ENCODE measurements around the gene BRCA1. TPM values are rescaled to one million over a fixed set of nuclear protein-coding genes. Genes with fewer than 3 reads are reported as not detected.
"Not testable (repeated sequence)": the region's sequence is repeated elsewhere in the genome, so short reads cannot be mapped to it uniquely, and the experiment has no call there.

The BRCA1 gene
- polyA plus RNA-seq, 1 donor from 2014 or later, result 1.0 TPM

GRCh38 chr17:43056051-43056450, 69.1 kb downstream of the BRCA1 start (continued):
- no peak for TF ChIP-seq POLR2AphosphoS5 (IDR thresholded peaks at IDR 0.05)

- H3K9me2 ChIP-seq (ENCODE audit: insufficient read depth, low read length); H4K20me1 ChIP-seq (ENCODE audit: insufficient read depth); H3K9ac ChIP-seq (ENCODE audit: low read length); H3K36me3 ChIP-seq (ENCODE audit: insufficient read depth, low read length); H3F3A ChIP-seq (ENCODE audit: insufficient read depth, low read length, poor library complexity, severe bottlenecking); H3K27me3 ChIP-seq (ENCODE audit: insufficient read depth, low read depth, low read length); H3K27ac ChIP-seq (ENCODE audit: low read length); H3K79me2 ChIP-seq (replicated peaks; ENCODE audit: insufficient read depth, low read length); H2AFZ ChIP-seq (ENCODE audit: low read depth, low read length); H3K4me3 ChIP-seq (ENCODE audit: low read length); H3K9me3 ChIP-seq (ENCODE audit: low read length); H3K4me2 ChIP-seq (ENCODE audit: low read length): not testable (repeated sequence)
Measured at GRCh38 chr17:43053008-43053407, 72.2 kb downstream of the BRCA1 start.

- no peak overlapping the region for H3K4me3 ChIP-seq (ENCODE audit: low read length)
- TF ChIP-seq CTCF (IDR thresholded peaks at IDR 0.05; ENCODE audit: poor library complexity, severe bottlenecking) (no peak), EZH2 (IDR thresholded peaks at IDR 0.05; ENCODE audit: borderline replicate concordance, insufficient read depth, low read length, poor library complexity, severe bottlenecking) (no peak), RAD21 (conservative IDR thresholded peaks at IDR 0.05) (no peak), SMC3 (conservative IDR thresholded peaks at IDR 0.05; ENCODE audit: poor library complexity) (no peak), REST (IDR thresholded peaks at IDR 0.05; ENCODE audit: borderline replicate concordance) (no peak), POLR2AphosphoS5 (IDR thresholded peaks at IDR 0.05) (no peak), EP300 (conservative IDR thresholded peaks at IDR 0.05; ENCODE audit: poor library complexity, severe bottlenecking) (no peak), MXI1 (conservative IDR thresholded peaks at IDR 0.05; ENCODE audit: poor library complexity, severe bottlenecking) (no peak), TAF1 (IDR thresholded peaks at IDR 0.05; ENCODE audit: low read depth) (no peak)
- no peaks in the 10 kb centered on the region for H3K9me2 ChIP-seq (ENCODE audit: insufficient read depth, low read length)
- H3K9ac ChIP-seq (ENCODE audit: low read length), result no peak overlapping the region
- H3K36me3 ChIP-seq (ENCODE audit: insufficient read depth, low read length), result no peaks in the 10 kb centered on the region
- H3F3A ChIP-seq (ENCODE audit: insufficient read depth, low read length, poor library complexity, severe bottlenecking), result no peaks in the 10 kb centered on the region
- no peaks in the 10 kb centered on the region for H4K20me1 ChIP-seq (ENCODE audit: insufficient read depth)
- no peaks in the 10 kb centered on the region for H3K9me3 ChIP-seq (ENCODE audit: low read length)
- no peak overlapping the region for H3K4me2 ChIP-seq (ENCODE audit: low read length)
- no peak overlapping the region for H2AFZ ChIP-seq (ENCODE audit: low read depth, low read length)
- no peaks in the 10 kb centered on the region for H3K79me2 ChIP-seq (replicated peaks; ENCODE audit: insufficient read depth, low read length)
- H3K27me3 ChIP-seq (ENCODE audit: insufficient read depth, low read depth, low read length), result no peaks in the 10 kb centered on the region
- no peak overlapping the region for H3K27ac ChIP-seq (ENCODE audit: low read length)
Measured at GRCh38 chr17:43051969-43052368, 73.2 kb downstream of the BRCA1 start.

All from neural cell (in vitro differentiated cells).